DMS53 treated with DMSO at 0.1 percent for 48 hours (cell line): ENCODE measurements around the gene CLDN18.

Source experiments
- DNase-seq: peaks from one replicate; lab custom pipeline; 2025; ENCODE audit not compliant: unreplicated experiment; lab: John Stamatoyannopoulos, UW

Gene CLDN18

GRCh38 chr3:138023754-138024153 is 13.8 kb downstream of the CLDN18 start:
- no peak for DNase-seq

- no peak for DNase-seq
These were observed 15.6 kb downstream of the CLDN18 start for GRCh38 chr3:138025553-138025952.

- DNase-seq: no peak
These were observed 17.9 kb downstream of the CLDN18 start for GRCh38 chr3:138027821-138028220.

- DNase-seq: no peak
These were observed 20.8 kb downstream of the CLDN18 start for GRCh38 chr3:138030734-138031280.

GRCh38 chr3:138031536-138031935 is 21.6 kb downstream of the CLDN18 start:
- no peak for DNase-seq

GRCh38 chr3:138032567-138032966 is 22.6 kb downstream of the CLDN18 start:
- no peak for DNase-seq

GRCh38 chr3:138033202-138033691 is 23.3 kb downstream of the CLDN18 start:
- DNase-seq: no peak

GRCh38 chr3:138034918-138035317 is 25.0 kb downstream of the CLDN18 start:
- DNase-seq: no peak

GRCh38 chr3:138036572-138036971 is 26.6 kb downstream of the CLDN18 start:
- DNase-seq: no peak

GRCh38 chr3:138038725-138039462 is 28.9 kb downstream of the CLDN18 start:
- DNase-seq: no peak

- DNase-seq: no peak
These were observed 32.1 kb downstream of the CLDN18 start for GRCh38 chr3:138042043-138042442.

- no peak for DNase-seq
These were observed 33.5 kb downstream of the CLDN18 start for GRCh38 chr3:138043266-138044029.

GRCh38 chr3:138046085-138046484 is 36.1 kb downstream of the CLDN18 start:
- no peak for DNase-seq

- no peak for DNase-seq
These were observed 37.0 kb downstream of the CLDN18 start for GRCh38 chr3:138046955-138047354.

GRCh38 chr3:138047596-138048158 is 37.7 kb downstream of the CLDN18 start:
- no peak for DNase-seq

- no peak for DNase-seq
These were observed 39.4 kb downstream of the CLDN18 start for GRCh38 chr3:138049157-138049919.

- peak; percentile 18 for DNase-seq
These were observed 42.2 kb downstream of the CLDN18 start for GRCh38 chr3:138051947-138052802.

GRCh38 chr3:138054057-138054456 is 44.1 kb downstream of the CLDN18 start:
- no peak for DNase-seq

- no peak for DNase-seq
These were observed 47.4 kb downstream of the CLDN18 start for GRCh38 chr3:138057384-138057783.

GRCh38 chr3:138059261-138059660 is 49.3 kb downstream of the CLDN18 start:
- no peak for DNase-seq
